Endothelial cell of umbilical vein (primary cell): ENCODE results near the gene COL4A1.

Source experiments
- POLR2A ChIP-seq: IDR thresholded peaks from 2 replicates; pipeline ENCODE4 v1.6.1; 2012; ENCODE audit warnings: low read depth, mild to moderate bottlenecking, control low read depth, low read length
- POLR2AphosphoS5 ChIP-seq: IDR thresholded peaks from 2 replicates; pipeline ENCODE4 v1.6.1; 2012; ENCODE audit warnings: low read depth, mild to moderate bottlenecking, control low read depth, low read length, moderate library complexity; ENCODE audit not compliant: insufficient read depth
- TF ChIP-seq, protein P1 (sequence below), 2 donors: IDR thresholded peaks; 1 replicate in 1 of 2; 2 replicates in 1 of 2; pipeline ENCODE4 v1.5.1; 2011; ENCODE audit warnings: low read length in 2 of 2, mild to moderate bottlenecking in 2 of 2, moderate library complexity in 2 of 2, control low read depth in 1 of 2, inconsistent platforms in 1 of 2, low read depth in 1 of 2; ENCODE audit not compliant: insufficient read depth in 1 of 2; ENCODE audit errors: extremely low read depth in 1 of 2

DNA sequence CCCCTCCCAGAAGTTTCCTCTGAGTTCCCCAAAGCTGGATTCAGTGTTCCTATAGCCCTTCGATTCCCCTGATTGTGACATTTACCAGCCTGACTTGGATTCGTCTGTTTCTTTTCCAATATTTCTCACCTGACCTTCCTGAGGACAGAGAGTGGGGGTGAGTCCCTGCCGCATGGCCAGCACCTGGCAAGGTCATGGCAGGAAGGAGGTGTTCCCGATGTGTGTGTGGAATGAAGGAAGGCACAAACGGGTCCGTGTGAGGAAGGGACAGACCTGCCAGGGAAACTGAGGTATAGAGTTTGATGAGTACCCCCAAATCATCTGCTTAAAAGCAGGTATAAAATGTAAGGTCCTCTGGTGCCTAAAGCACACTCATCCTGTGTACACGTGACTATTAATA, 3.3 kb downstream of the COL4A1 start:
- TF ChIP-seq, protein P1, sequence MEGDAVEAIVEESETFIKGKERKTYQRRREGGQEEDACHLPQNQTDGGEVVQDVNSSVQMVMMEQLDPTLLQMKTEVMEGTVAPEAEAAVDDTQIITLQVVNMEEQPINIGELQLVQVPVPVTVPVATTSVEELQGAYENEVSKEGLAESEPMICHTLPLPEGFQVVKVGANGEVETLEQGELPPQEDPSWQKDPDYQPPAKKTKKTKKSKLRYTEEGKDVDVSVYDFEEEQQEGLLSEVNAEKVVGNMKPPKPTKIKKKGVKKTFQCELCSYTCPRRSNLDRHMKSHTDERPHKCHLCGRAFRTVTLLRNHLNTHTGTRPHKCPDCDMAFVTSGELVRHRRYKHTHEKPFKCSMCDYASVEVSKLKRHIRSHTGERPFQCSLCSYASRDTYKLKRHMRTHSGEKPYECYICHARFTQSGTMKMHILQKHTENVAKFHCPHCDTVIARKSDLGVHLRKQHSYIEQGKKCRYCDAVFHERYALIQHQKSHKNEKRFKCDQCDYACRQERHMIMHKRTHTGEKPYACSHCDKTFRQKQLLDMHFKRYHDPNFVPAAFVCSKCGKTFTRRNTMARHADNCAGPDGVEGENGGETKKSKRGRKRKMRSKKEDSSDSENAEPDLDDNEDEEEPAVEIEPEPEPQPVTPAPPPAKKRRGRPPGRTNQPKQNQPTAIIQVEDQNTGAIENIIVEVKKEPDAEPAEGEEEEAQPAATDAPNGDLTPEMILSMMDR (IDR thresholded peaks at IDR 0.05; ENCODE audit: extremely low read depth in 1 of 2, insufficient read depth in 1 of 2, low read depth in 1 of 2, low read length in 2 of 2), result no peak
- TF ChIP-seq POLR2A (no peak), POLR2AphosphoS5 (no peak)
